GM21529 (cell line): ENCODE results near the gene CARD9.

Experiments
- ATAC-seq: cut with Tn5 transposase; IDR thresholded peaks from one replicate; pipeline ENCODE4 v1.9.1; 2021; ENCODE audit not compliant: unreplicated experiment

Gene CARD9

GRCh38 chr9:136381311-136381710, 7.8 kb upstream of the CARD9 start:
- no peak for ATAC-seq

- ATAC-seq: no peak
Measured at GRCh38 chr9:136380381-136380780, 6.9 kb upstream of the CARD9 start.

- ATAC-seq: no peak
Measured at GRCh38 chr9:136379891-136380290, 6.4 kb upstream of the CARD9 start.

- no peak for ATAC-seq
Measured at GRCh38 chr9:136379401-136379800, 5.9 kb upstream of the CARD9 start.

- ATAC-seq: no peak
Measured at GRCh38 chr9:136379003-136379287, 5.5 kb upstream of the CARD9 start.

- ATAC-seq: no peak
Measured at GRCh38 chr9:136378170-136379002, 4.9 kb upstream of the CARD9 start.

- no peak for ATAC-seq
Measured at GRCh38 chr9:136377341-136378169, 4.1 kb upstream of the CARD9 start.

- ATAC-seq: no peak
Measured at GRCh38 chr9:136376457-136376856, 3.0 kb upstream of the CARD9 start.

GRCh38 chr9:136375096-136375495, 1.6 kb upstream of the CARD9 start:
- ATAC-seq: no peak

- no peak for ATAC-seq
Measured at GRCh38 chr9:136374183-136374575, 710 bp upstream of the CARD9 start.

- no peak for ATAC-seq
Measured at GRCh38 chr9:136372561-136373299, 739 bp downstream of the CARD9 start.

- ATAC-seq: no peak
Measured at GRCh38 chr9:136372006-136372405, 1.5 kb downstream of the CARD9 start.

- no peak for ATAC-seq
Measured at GRCh38 chr9:136371533-136371880, 2.0 kb downstream of the CARD9 start.

GRCh38 chr9:136370687-136371532, 2.6 kb downstream of the CARD9 start:
- no peak for ATAC-seq

GRCh38 chr9:136370037-136370436, 3.4 kb downstream of the CARD9 start:
- ATAC-seq: no peak

GRCh38 chr9:136368190-136368589, 5.3 kb downstream of the CARD9 start:
- ATAC-seq: no peak

GRCh38 chr9:136367296-136368145, 5.9 kb downstream of the CARD9 start:
- ATAC-seq: no peak

GRCh38 chr9:136366826-136367225, 6.6 kb downstream of the CARD9 start:
- ATAC-seq: no peak

- ATAC-seq: no peak
Measured at GRCh38 chr9:136365775-136366222, 7.7 kb downstream of the CARD9 start.
